ENCODE measurements around the gene RCN1.

DNA sequence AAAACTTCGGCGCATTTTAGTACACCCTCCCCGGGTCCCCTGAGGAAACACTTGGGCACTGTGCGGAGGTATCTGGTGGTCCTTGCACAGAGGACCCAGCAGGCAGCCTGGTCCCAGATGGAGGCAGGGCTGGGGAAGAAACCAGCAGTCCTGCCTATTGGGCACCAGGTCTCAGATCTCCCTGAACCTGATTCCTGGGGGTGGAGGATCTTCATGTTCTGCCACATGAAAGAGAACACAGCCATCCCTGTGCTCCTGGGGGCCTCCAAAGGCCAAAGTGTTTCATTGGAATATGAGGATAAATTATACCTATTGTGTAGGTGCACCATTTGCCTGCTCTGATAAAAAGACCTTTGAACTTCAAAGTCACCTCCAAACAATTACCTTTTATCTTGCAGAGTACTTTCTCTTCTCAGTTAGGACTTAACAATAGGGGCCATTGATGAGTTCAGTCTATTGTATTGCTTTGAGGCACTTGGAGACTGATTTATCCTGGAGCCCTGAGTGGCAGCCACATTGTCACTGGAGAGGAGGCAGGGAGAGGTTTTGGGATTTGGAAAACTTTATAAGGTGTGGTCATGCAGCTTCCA, 1.8 kb downstream of the RCN1 start:
- TF ChIP-seq, protein P1, sequence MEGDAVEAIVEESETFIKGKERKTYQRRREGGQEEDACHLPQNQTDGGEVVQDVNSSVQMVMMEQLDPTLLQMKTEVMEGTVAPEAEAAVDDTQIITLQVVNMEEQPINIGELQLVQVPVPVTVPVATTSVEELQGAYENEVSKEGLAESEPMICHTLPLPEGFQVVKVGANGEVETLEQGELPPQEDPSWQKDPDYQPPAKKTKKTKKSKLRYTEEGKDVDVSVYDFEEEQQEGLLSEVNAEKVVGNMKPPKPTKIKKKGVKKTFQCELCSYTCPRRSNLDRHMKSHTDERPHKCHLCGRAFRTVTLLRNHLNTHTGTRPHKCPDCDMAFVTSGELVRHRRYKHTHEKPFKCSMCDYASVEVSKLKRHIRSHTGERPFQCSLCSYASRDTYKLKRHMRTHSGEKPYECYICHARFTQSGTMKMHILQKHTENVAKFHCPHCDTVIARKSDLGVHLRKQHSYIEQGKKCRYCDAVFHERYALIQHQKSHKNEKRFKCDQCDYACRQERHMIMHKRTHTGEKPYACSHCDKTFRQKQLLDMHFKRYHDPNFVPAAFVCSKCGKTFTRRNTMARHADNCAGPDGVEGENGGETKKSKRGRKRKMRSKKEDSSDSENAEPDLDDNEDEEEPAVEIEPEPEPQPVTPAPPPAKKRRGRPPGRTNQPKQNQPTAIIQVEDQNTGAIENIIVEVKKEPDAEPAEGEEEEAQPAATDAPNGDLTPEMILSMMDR (IDR thresholded peaks at IDR 0.05), result no peak
- no peak for TF ChIP-seq POLR2A (IDR thresholded peaks at IDR 0.05)

Data from thyroid gland (tissue), 4 donors.